H9 (cell line): ENCODE measurements around the gene TMEM240. TPM values are rescaled to one million over a fixed set of nuclear protein-coding genes. Genes with fewer than 3 reads are reported as not detected.

Experiments used
- DNase-seq: peaks from one replicate; pipeline ENCODE4 v3.0.0-alpha.2; 2017
- H2AFZ ChIP-seq: one replicate; pipeline ENCODE4 v1.6.1; 2013; ENCODE audit warnings: mild to moderate bottlenecking, low read length, control low read depth, moderate library complexity
- H2AK5ac ChIP-seq: 2 replicates; pipeline ENCODE4 v1.6.1; 2013; ENCODE audit warnings: low read length, control low read depth, mixed read lengths; ENCODE audit not compliant: insufficient read length
- H2BK120ac ChIP-seq: one replicate; pipeline ENCODE4 v1.6.1; 2013; ENCODE audit warnings: low read depth, mild to moderate bottlenecking, low read length, control low read depth, inconsistent platforms; ENCODE audit not compliant: poor library complexity, severe bottlenecking
- H2BK12ac ChIP-seq: 2 replicates; pipeline ENCODE4 v1.6.1; 2013; ENCODE audit warnings: low read length, control low read depth, mixed read lengths, low read depth; ENCODE audit not compliant: insufficient read length
- H2BK15ac ChIP-seq: 2 replicates; pipeline ENCODE4 v1.6.1; 2013; ENCODE audit warnings: low read depth, low read length, control low read depth
- H2BK20ac ChIP-seq: one replicate; pipeline ENCODE4 v1.6.1; 2013; ENCODE audit warnings: low read depth, mild to moderate bottlenecking, low read length, control low read depth, inconsistent platforms; ENCODE audit not compliant: poor library complexity, severe bottlenecking
- H2BK5ac ChIP-seq: 2 replicates; pipeline ENCODE4 v1.6.1; 2013; ENCODE audit warnings: low read length, control low read depth, mixed read lengths; ENCODE audit not compliant: insufficient read length
- H3K14ac ChIP-seq: 2 replicates; pipeline ENCODE4 v1.6.1; 2013; ENCODE audit warnings: low read length, control low read depth; ENCODE audit not compliant: insufficient read depth
- H3K18ac ChIP-seq: 2 replicates; pipeline ENCODE4 v1.6.1; 2013; ENCODE audit warnings: low read depth, mild to moderate bottlenecking, mixed read lengths, low read length, control low read depth; ENCODE audit not compliant: insufficient read length
- H3K23ac ChIP-seq: 2 replicates; pipeline ENCODE4 v1.6.1; 2013; ENCODE audit warnings: low read length, control low read depth, mixed read lengths, low read depth; ENCODE audit not compliant: insufficient read length
- H3K23me2 ChIP-seq: 2 replicates; pipeline ENCODE4 v1.6.1; 2013; ENCODE audit warnings: low read depth, mild to moderate bottlenecking, mixed read lengths, low read length, control low read depth; ENCODE audit not compliant: insufficient read length, poor library complexity, severe bottlenecking
- H3K27ac ChIP-seq: 2 replicates; pipeline ENCODE4 v1.5.1; 2013; ENCODE audit warnings: low read length, control low read depth, mixed read lengths, low read depth; ENCODE audit not compliant: insufficient read length
- H3K27me3 ChIP-seq: 2 replicates; pipeline ENCODE4 v1.6.1; 2013; ENCODE audit warnings: low read length, control low read depth, inconsistent platforms; ENCODE audit not compliant: insufficient read depth
- H3K4ac ChIP-seq: 2 replicates; pipeline ENCODE4 v1.6.1; 2013; ENCODE audit warnings: low read depth, mild to moderate bottlenecking, control low read depth, inconsistent platforms, low read length, moderate library complexity
- H3K4me1 ChIP-seq: 2 replicates; pipeline ENCODE4 v1.6.1; 2013; ENCODE audit warnings: low read length, control low read depth, inconsistent platforms; ENCODE audit not compliant: insufficient read depth
- H3K4me2 ChIP-seq: 2 replicates; pipeline ENCODE4 v1.6.1; 2013; ENCODE audit warnings: low read length, control low read depth, mixed read lengths; ENCODE audit not compliant: insufficient read length, insufficient read depth
- H3K56ac ChIP-seq: 2 replicates; pipeline ENCODE4 v1.6.1; 2013; ENCODE audit warnings: low read depth, mild to moderate bottlenecking, mixed read lengths, low read length, control low read depth; ENCODE audit not compliant: insufficient read length
- H3K79me1 ChIP-seq: 2 replicates; pipeline ENCODE4 v1.6.1; 2013; ENCODE audit warnings: low read depth, mild to moderate bottlenecking, moderate library complexity, low read length, control low read depth, inconsistent platforms; ENCODE audit not compliant: insufficient read depth, poor library complexity, severe bottlenecking
- H3K79me2 ChIP-seq: 2 replicates; pipeline ENCODE4 v1.6.1; 2013; ENCODE audit warnings: low read length, control low read depth, inconsistent platforms; ENCODE audit not compliant: insufficient read depth
- H3K9ac ChIP-seq: 2 replicates; pipeline ENCODE4 v1.6.1; 2013; ENCODE audit warnings: low read length, control low read depth, mixed read lengths; ENCODE audit not compliant: insufficient read length; ENCODE audit errors: extremely low read depth
- H3K9me3 ChIP-seq: one replicate; pipeline ENCODE4 v1.6.1; 2013; ENCODE audit warnings: low read depth, low read length, inconsistent platforms; ENCODE audit not compliant: control insufficient read depth
- H3T11ph ChIP-seq: one replicate; pipeline ENCODE4 v1.6.1; 2013; ENCODE audit warnings: mild to moderate bottlenecking, low read length, control low read depth, inconsistent platforms
- H4K20me1 ChIP-seq: one replicate; pipeline ENCODE4 v1.6.1; 2013; ENCODE audit not compliant: control insufficient read depth, insufficient read length, insufficient read depth
- H4K5ac ChIP-seq: 2 replicates; pipeline ENCODE4 v1.6.1; 2013; ENCODE audit warnings: low read depth, mild to moderate bottlenecking, mixed read lengths, low read length, control low read depth; ENCODE audit not compliant: insufficient read length
- H4K8ac ChIP-seq: replicated peaks from 2 replicates; pipeline ENCODE4 v1.6.1; 2013; ENCODE audit warnings: low read length, control low read depth, mixed read lengths, low read depth; ENCODE audit not compliant: insufficient read length
- H4K91ac ChIP-seq: 2 replicates; pipeline ENCODE4 v1.6.1; 2013; ENCODE audit warnings: low read depth, mild to moderate bottlenecking, moderate library complexity, mixed read lengths, low read length, control low read depth; ENCODE audit not compliant: insufficient read length
- H3K27ac Mint-ChIP-seq, 3 experiments: 2 replicates in 2 of 3; 3 replicates in 1 of 3; pipeline ENCODE4 v1.8.0; 2020 to 2021; ENCODE audit warnings: mixed read lengths in 3 of 3, mild to moderate bottlenecking in 1 of 3, moderate library complexity in 1 of 3
- H3K27me3 Mint-ChIP-seq: 2 replicates; pipeline ENCODE4 v1.8.0; 2021; ENCODE audit warnings: low read depth, mild to moderate bottlenecking, moderate library complexity, mixed read lengths
- H3K36me3 Mint-ChIP-seq, 3 experiments: 2 replicates in 2 of 3; 3 replicates in 1 of 3; pipeline ENCODE4 v1.8.0; 2020 to 2021; ENCODE audit warnings: low read depth in 3 of 3, mixed read lengths in 3 of 3; ENCODE audit not compliant: insufficient read depth in 1 of 3
- H3K4me1 Mint-ChIP-seq, 2 experiments: 2 replicates each; pipeline ENCODE4 v1.8.0; 2020; ENCODE audit warnings: mixed read lengths in 2 of 2
- H3K4me3 Mint-ChIP-seq, 2 experiments: 2 replicates in 1 of 2; 3 replicates in 1 of 2; pipeline ENCODE4 v1.8.0; 2020 to 2021; ENCODE audit warnings: mild to moderate bottlenecking in 2 of 2, mixed read lengths in 2 of 2, moderate library complexity in 1 of 2
- H3K9me3 Mint-ChIP-seq, 2 experiments: 2 replicates in 1 of 2; 3 replicates in 1 of 2; pipeline ENCODE4 v1.8.0; 2020; ENCODE audit warnings: mild to moderate bottlenecking in 2 of 2, mixed read lengths in 2 of 2, moderate library complexity in 1 of 2
- WGBS: extraction: QIAGEN DNeasy Blood & Tissue Kit; methylation state at CpG from one replicate; pipeline ENCODE4 v1.1.7; 2013; ENCODE audit warnings: missing lambda C conversion rate, low lambda C conversion rate, mixed read lengths; ENCODE audit not compliant: insufficient read length; ENCODE audit errors: extremely low coverage; 5-methylcytosine and 5-hydroxymethylcytosine counted together
- total RNA-seq: library from RNA; stranded (reverse); gene quantifications from 2 replicates; pipeline ENCODE4 v1.2.1, GENCODE V29; 2021
- TF ChIP-seq, protein P1 (sequence below): fragments of 200-600 bp; sonication (generic); conservative IDR thresholded peaks from 3 replicates; pipeline ENCODE4 v1.8.0; 2021; ENCODE audit warnings: antibody characterized with exemption, mild to moderate bottlenecking

Gene TMEM240
- total RNA-seq, 1 experiment from 2014 or later: 8.7 TPM

DNA sequence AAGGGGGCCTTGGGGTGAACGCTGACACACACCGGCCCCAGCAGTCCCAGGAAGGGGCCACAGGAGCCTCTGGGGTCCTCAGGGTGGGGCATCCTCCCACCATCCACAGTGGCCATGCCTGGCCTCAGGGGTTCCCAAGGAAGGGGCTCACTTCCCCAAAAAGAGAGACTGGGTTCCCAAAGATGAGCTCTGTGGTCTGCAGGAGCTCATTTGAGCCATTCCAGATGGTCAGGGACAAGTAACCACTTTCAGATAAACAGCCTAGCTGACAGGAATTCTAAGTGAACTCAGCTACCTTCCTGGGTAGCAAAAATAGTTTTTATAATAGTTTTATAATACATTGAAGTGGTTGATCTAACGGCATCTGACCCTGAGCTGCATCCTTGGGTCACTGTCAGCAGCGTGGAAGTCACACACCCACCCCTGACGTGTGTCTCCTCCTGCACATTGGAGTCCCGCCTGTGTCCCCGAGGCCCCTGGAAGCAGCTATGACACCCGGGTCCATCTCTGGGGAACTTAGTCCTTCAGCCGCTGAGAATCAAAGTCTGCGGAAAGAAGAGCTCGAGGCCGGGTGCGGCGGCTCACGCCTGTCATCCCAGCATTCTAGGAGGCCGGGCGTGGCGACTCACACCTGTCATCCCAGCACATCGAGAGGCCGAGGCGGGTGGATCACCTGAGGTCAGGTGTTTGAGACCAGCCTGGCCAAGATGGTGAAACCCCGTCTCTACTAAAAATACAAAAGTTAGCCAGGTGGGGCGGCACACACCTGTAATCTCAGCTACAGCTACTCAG lies 5.7 kb upstream of the TMEM240 start:
- no peak for DNase-seq
- Mint-ChIP-seq H3K4me1 (no peaks in the 10 kb centered on the region), H3K27ac (no peak overlapping the region), H3K9me3 (no peaks in the 10 kb centered on the region), H3K27me3 (no peaks in the 10 kb centered on the region; the same call in 1 of the 2 replicates), H3K4me3 (no peak overlapping the region), H3K36me3 (peaks cover 2 to 39% (median 32%) of the 10 kb centered on the region in 3 experiments; a peak in 6 of 7 replicates)
- no peak overlapping the region for H3K56ac ChIP-seq
- H2AFZ ChIP-seq: no peak overlapping the region
- no peak overlapping the region for H4K8ac ChIP-seq
- no peaks in the 10 kb centered on the region for H3K79me2 ChIP-seq
- no peak overlapping the region for H3K27ac ChIP-seq
- H2BK12ac ChIP-seq: no peak overlapping the region
- H3K79me1 ChIP-seq: no peaks in the 10 kb centered on the region
- H3K4me2 ChIP-seq: no peak overlapping the region
- H4K5ac ChIP-seq: no peak overlapping the region
- no peak overlapping the region for H3K14ac ChIP-seq
- H3K9ac ChIP-seq: no peak overlapping the region
- no peak overlapping the region for H3T11ph ChIP-seq
- H3K27me3 ChIP-seq: no peaks in the 10 kb centered on the region
- H2BK120ac ChIP-seq: no peak overlapping the region
- no peaks in the 10 kb centered on the region for H3K9me3 ChIP-seq
- H3K23me2 ChIP-seq: no peaks in the 10 kb centered on the region
- no peak overlapping the region for H2BK5ac ChIP-seq
- TF ChIP-seq, protein P1, sequence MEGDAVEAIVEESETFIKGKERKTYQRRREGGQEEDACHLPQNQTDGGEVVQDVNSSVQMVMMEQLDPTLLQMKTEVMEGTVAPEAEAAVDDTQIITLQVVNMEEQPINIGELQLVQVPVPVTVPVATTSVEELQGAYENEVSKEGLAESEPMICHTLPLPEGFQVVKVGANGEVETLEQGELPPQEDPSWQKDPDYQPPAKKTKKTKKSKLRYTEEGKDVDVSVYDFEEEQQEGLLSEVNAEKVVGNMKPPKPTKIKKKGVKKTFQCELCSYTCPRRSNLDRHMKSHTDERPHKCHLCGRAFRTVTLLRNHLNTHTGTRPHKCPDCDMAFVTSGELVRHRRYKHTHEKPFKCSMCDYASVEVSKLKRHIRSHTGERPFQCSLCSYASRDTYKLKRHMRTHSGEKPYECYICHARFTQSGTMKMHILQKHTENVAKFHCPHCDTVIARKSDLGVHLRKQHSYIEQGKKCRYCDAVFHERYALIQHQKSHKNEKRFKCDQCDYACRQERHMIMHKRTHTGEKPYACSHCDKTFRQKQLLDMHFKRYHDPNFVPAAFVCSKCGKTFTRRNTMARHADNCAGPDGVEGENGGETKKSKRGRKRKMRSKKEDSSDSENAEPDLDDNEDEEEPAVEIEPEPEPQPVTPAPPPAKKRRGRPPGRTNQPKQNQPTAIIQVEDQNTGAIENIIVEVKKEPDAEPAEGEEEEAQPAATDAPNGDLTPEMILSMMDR: no peak
- H3K4ac ChIP-seq: no peak overlapping the region
- H4K20me1 ChIP-seq: no peaks in the 10 kb centered on the region
- no peak overlapping the region for H3K18ac ChIP-seq
- H3K23ac ChIP-seq: no peak overlapping the region
- no CpG with 5 or more reads among the region's 23 CpGs for WGBS
- H2BK15ac ChIP-seq: no peak overlapping the region
- no peak overlapping the region for H2BK20ac ChIP-seq
- no peak overlapping the region for H2AK5ac ChIP-seq
- no peak overlapping the region for H4K91ac ChIP-seq
- H3K4me1 ChIP-seq: no peaks in the 10 kb centered on the region
